HEK293T (cell line): ENCODE results near the gene ZMIZ1.

Experiments used
- CTBP1 ChIP-seq: fragments of 450-650 bp; IDR thresholded peaks from 2 replicates; pipeline ENCODE4 v1.6.1; 2016; ENCODE audit warnings: borderline replicate concordance
- ELF4 ChIP-seq: fragments of 450-650 bp; IDR thresholded peaks from 2 replicates; pipeline ENCODE4 v1.6.1; 2017; ENCODE audit warnings: antibody characterized with exemption
- FOXK2 ChIP-seq: fragments of 450-650 bp; IDR thresholded peaks from 2 replicates; pipeline ENCODE4 v1.6.1; 2016; ENCODE audit warnings: mild to moderate bottlenecking
- SP1 ChIP-seq: fragments of 450-650 bp; IDR thresholded peaks from 2 replicates; pipeline ENCODE4 v1.6.1; 2017
- TARDBP ChIP-seq: fragments of 450-650 bp; IDR thresholded peaks from 2 replicates; pipeline ENCODE4 v1.6.1; 2016

DNA sequence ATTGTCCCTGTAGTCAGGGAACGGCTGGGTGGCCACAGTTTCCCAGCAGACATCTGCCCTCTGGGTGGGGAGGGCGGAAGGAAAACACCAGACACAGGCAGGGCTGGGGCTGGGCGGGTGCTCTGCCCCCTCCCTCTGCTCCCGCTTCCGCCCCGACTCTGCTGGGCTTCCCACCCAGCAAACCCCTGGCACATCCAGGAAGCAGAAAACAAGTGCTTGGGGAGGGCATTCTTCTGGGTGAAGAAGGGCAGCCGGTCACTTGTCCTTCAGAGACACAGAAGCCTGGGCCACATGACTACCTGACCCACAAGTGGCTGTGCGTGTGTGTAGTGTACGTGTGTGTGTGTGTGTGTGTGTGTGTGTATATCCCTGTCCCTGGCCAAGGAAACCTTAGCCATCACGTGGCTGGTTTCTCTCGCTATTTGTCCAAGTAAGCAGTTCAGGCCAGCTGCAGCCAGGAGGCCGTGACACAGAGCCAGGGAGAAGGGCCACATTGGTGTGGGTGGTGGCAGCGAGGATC is 77.9 kb downstream of the ZMIZ1 start:
- TF ChIP-seq SP1 = no peak
- TF ChIP-seq ELF4 = no peak
- TF ChIP-seq TARDBP = no peak
- no peak for TF ChIP-seq CTBP1
- no peak for TF ChIP-seq FOXK2
